CD1c-positive myeloid dendritic cell (primary cell): ENCODE measurements around the gene PHF14.

Source experiments
- DNase-seq: peaks from one replicate; pipeline ENCODE4 v3.0.0-alpha.2; 2016; ENCODE audit errors: extremely low spot score

Gene PHF14

GRCh38 chr7:11206177-11206899, 232.7 kb downstream of the PHF14 start:
- DNase-seq, result no peak

- DNase-seq, result no peak
Measured at GRCh38 chr7:11207565-11207964, 233.9 kb downstream of the PHF14 start.

GRCh38 chr7:11208883-11209465, 235.3 kb downstream of the PHF14 start:
- DNase-seq, result no peak

- no peak for DNase-seq
Measured at GRCh38 chr7:11210374-11210773, 236.7 kb downstream of the PHF14 start.

GRCh38 chr7:11212080-11212711, 238.5 kb downstream of the PHF14 start:
- peak; percentile 63 for DNase-seq

- DNase-seq, result no peak
Measured at GRCh38 chr7:11212816-11213215, 239.1 kb downstream of the PHF14 start.

- DNase-seq, result no peak
Measured at GRCh38 chr7:11213266-11213665, 239.6 kb downstream of the PHF14 start.

GRCh38 chr7:11216276-11216675, 242.6 kb downstream of the PHF14 start:
- DNase-seq, result no peak

GRCh38 chr7:11217848-11218565, 244.3 kb downstream of the PHF14 start:
- DNase-seq, result no peak
